H1 (cell line): Measurements from ENCODE around the gene CHRNG. TPM values are rescaled to one million over a fixed set of nuclear protein-coding genes. Genes with fewer than 3 reads are reported as not detected.

ENCODE experiments used
- CBX8 ChIP-seq: fragments of 300-800, 300-1000 bp; sonication (generic); IDR thresholded peaks from 2 replicates; pipeline ENCODE4 v1.7.1; 2016; ENCODE audit warnings: low read depth, low read length, borderline replicate concordance
- FOSL1 ChIP-seq: IDR thresholded peaks from 2 replicates; pipeline ENCODE4 v1.6.1; 2011; ENCODE audit warnings: mild to moderate bottlenecking, low read depth, low read length, moderate library complexity; ENCODE audit not compliant: insufficient read depth
- HDAC6 ChIP-seq: IDR thresholded peaks from one replicate; pipeline ENCODE4 v1.7.1; 2012; ENCODE audit warnings: low read depth, mild to moderate bottlenecking, inconsistent platforms, low read length, moderate library complexity
- POLR2A ChIP-seq, 2 experiments: IDR thresholded peaks; 1 replicate in 1 of 2; 2 replicates in 1 of 2; pipeline ENCODE4 v1.6.1; 2011; ENCODE audit warnings: low read depth in 2 of 2, low read length in 2 of 2, mild to moderate bottlenecking in 2 of 2; ENCODE audit errors: control extremely low read depth in 1 of 2
- SIRT6 ChIP-seq: IDR thresholded peaks from one replicate; pipeline ENCODE4 v1.7.1; 2012; ENCODE audit warnings: low read length, inconsistent platforms
- SUZ12 ChIP-seq: fragments of 200-600 bp; sonication (generic); IDR thresholded peaks from 2 replicates; pipeline ENCODE4 v1.6.1; 2012; ENCODE audit warnings: mild to moderate bottlenecking, inconsistent platforms, low read length, moderate library complexity, mixed read lengths
- polyA plus RNA-seq, 7 experiments: library from polyadenylated mRNA; depleted of rRNA in 3 of 7; stranded (reverse) in 5 of 7; unstranded in 2 of 7; fragments of >200 nt in 5 of 7; fragments of 200-250 nt in 2 of 7; gene quantifications; 1 replicate in 5 of 7; 2 replicates in 1 of 7; 4 replicates in 1 of 7; pipeline versions ENCODE4 v1.2.1 to v1.2.3, GENCODE V29; 2011 to 2013; ENCODE audit warnings: missing spikeins in 2 of 7, mixed read lengths in 2 of 7
- total RNA-seq: library from RNA; stranded (reverse); fragmentation: NEBNext Ultra II Directional; extraction: Animal tissue kit (Norgen Biotek cat#: 25700); gene quantifications from 2 replicates; pipeline ENCODE4 v1.2.1, GENCODE V29; 2021

The CHRNG gene
- total and polyA plus RNA-seq, 2 of the 8 experiments (the other 6 are each of a cell fraction or from before 2014, with no cell fraction given), result 0.05 TPM; not detected in 1

DNA sequence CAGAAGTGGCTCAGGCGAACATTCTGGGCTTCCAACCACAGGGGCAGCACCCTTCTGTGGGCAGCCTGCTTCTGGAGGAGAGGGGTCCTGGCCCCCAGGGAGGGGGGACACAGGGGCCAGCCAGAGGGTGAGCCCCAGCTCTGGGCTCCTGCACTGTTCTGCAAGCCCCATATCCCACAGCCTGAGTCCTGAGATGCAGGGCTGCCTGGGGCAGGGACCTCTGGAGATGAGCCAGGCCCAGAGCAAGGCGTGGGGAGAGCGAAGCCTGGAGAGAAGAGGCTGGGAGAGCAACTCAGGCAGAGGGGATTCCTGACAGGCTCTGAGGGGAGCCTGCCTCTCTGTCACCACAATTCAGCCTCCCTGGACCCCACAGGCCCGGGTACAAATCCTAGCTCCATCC is 32.8 kb upstream of the CHRNG start (continued):
- TF ChIP-seq FOSL1 (no peak), SIRT6 (no peak), SUZ12 (no peak), POLR2A (IDR thresholded peaks at IDR 0.05; ENCODE audit: control extremely low read depth in 1 of 2, low read depth in 2 of 2, low read length in 2 of 2) (no peak), HDAC6 (no peak), CBX8 (no peak)
- TF ChIP-seq, all 59 proteins: peak for 0
